ENCODE measurements around the gene BIRC5. TPM values are rescaled to one million over a fixed set of nuclear protein-coding genes. Genes with fewer than 3 reads are reported as not detected.
"Not testable (repeated sequence)": the region's sequence is repeated elsewhere in the genome, so short reads cannot be mapped to it uniquely, and the experiment has no call there.

The BIRC5 gene
- 13.6 TPM for polyA plus RNA-seq (ENCODE audit: insufficient read length)

DNA sequence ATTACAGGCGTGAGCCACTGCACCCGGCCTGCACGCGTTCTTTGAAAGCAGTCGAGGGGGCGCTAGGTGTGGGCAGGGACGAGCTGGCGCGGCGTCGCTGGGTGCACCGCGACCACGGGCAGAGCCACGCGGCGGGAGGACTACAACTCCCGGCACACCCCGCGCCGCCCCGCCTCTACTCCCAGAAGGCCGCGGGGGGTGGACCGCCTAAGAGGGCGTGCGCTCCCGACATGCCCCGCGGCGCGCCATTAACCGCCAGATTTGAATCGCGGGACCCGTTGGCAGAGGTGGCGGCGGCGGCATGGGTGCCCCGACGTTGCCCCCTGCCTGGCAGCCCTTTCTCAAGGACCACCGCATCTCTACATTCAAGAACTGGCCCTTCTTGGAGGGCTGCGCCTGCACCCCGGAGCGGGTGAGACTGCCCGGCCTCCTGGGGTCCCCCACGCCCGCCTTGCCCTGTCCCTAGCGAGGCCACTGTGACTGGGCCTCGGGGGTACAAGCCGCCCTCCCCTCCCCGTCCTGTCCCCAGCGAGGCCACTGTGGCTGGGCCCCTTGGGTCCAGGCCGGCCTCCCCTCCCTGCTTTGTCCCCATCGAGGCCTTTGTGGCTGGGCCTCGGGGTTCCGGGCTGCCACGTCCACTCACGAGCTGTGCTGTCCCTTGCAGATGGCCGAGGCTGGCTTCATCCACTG, at the start of gene BIRC5:
Gene BIRC5 (plus strand): TSS at position 238 of the 690 bp plus-strand sequence. CDS start 64 bp downstream, at position 302.
- peak; percentile 87 for DNase-seq

DNA sequence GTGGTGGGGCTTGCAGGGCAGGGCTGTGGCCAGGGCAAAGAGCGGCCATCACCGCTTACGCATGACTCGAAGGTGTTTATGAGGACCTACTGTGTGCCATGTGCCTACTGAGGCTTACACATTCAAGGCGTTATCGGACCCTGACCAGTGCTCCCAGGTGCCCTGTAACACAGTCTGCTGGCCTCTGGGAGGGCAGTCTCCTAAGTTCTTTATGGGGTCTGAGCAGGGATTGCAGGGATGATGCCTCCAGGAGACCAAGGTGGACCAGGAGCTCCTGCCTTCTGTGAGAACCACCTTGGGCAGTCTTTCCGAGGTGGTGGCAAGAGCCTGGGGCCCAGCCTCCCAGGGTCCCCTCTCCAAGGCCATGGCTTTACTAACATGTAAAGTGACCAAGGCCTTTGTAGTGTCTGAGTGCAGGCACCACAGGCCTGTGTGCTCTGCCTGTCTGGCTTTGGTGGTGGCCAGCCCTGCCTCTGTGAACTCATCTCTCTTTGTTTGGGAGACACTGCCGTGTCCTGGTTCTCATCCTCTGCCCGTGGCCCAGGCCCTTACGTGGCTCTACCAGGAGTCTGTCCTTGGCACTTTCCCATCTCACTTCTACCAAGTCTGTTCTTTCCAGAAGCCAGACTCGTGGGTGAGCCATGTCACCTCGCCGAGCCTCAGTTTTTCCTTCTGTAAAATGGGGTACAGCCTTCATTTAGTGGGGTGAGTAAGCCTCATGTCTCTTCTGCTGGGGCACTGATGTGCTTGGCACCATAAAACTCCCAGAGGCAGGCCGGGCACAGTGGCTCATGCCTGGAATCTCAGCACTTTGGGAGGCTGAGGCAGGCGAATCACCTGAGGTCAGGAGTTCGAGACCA, 49.1 kb upstream of the BIRC5 start:
- no peak for DNase-seq

DNA sequence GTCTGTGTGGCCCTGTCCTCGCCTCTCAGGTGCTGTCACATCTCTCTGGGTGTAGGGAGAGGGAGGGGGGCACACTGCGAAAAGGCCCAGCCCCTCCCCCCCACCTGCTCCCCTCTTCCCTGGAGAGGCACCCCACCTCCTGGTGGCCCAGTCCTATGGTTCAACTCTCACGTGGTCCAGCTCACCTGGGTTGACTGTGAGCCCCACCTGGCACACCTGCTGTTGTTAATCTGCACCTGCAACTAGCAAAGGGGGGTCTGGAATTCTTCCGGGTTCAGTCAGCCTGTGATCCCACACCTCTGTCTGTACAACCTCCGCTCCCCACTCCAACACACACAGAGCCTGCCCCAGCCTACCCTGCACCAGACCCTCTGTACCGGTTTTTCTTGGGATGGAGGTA, 47.6 kb upstream of the BIRC5 start:
- no peak for DNase-seq

DNA sequence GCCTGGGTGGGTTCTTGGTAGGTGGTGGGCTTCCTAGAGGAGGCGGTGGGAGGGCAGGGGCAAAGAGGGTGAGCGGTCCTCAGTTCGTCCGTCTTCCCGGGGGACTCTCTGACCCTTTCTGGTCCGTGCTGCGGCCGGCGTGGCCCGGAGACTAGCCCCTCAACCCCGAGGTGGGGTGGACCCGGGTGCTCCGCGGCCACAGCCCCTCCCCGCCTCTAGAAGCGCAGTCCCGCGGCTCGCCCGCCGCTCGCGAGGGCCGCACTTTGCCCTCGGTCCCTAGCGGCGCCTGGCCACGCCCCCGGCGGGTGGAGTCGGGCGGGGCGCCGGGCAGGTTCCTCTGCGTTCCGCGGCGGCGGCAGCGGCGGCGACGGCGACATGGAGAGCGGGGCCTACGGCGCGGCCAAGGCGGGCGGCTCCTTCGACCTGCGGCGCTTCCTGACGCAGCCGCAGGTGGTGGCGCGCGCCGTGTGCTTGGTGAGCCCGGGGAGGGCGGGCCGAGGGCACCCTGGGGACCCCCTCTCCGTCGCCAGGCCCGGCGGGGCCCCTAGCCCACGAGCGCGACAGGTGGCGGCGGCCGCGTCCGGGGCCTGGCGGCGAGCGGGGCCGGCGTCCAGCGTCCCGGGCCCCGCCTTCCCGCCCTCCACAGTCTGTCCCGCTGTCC, 45.7 kb upstream of the BIRC5 start, which contains the start of gene SYNGR2:
Gene SYNGR2 (plus strand): TSS at position 340 of the 661 bp plus-strand sequence. CDS start 36 bp downstream, at position 376.
- peak; percentile 65 for DNase-seq

DNA sequence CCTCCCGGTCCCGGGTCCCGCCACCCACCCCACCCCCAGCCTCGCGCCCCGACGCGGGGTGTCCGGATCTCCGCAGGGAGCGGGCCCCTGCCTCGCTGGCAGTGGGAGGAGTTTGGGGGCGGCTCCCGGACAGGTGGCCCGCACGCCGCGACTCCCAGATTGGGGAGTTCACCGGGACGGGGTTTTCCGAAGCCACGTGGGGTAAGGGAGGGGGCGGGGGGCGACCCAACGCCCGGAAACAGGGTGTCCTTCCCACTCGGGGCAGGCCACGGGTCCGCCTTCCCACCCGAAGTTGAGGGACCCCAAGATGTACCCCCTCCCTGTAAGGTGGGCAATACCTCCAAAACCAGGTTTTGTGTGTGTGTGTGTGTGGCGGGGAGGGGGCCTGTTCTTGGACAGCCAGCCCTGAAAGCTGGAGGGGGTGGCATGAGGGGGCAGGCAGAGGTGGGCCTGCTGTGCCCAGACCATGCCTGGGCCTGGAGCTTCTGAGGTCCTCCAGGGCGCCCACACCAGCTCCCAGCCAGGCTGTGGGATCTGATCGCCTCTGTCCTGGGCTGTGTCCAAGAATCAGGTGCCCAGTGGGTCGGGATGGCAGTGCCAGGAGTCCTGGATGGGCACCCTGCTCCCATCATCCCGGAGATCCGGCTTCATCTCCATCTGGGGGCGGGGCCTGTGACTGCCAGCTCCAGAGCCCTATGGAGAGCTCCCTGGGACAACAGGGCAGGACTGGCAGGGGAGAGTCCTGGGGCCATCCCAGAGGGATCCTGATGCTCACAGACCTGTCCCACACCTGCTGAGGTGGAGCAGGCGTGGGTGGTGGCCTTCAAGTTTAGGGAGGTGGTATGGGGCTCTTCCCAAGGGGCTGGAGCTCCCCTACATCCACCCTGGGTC, 44.9 kb upstream of the BIRC5 start:
- no peak for DNase-seq

DNA sequence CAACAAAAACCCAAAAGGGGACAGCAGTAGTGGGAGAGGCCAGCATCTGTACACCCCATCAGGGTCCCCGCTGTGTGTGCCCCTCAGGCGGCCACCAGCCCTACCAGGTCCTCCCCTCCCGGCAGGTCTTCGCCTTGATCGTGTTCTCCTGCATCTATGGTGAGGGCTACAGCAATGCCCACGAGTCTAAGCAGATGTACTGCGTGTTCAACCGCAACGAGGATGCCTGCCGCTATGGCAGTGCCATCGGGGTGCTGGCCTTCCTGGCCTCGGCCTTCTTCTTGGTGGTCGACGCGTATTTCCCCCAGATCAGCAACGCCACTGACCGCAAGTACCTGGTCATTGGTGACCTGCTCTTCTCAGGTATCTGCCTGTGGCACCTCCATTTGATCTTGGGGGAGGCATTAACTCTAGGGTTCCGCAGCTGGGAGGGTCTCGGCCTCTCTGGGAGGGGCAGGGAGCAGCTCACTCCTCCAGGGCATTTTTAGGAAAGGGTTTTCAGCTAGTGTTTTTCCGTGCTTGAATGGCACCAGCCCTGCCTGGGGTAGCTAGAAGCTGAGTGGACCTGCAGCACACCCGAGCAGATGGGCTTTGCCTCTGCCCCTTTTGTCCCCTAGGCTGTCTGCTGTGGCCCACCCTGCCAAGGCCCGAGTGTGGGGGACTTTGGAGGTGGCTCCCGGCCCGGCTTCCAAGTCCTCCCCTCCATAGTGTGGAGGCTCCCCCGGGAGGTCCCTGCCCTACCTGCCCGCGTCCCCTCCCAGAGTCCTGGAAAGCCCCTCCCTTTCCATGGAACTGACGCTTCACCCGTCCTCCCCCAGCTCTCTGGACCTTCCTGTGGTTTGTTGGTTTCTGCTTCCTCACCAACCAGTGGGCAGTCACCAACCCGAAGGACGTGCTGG, 43.1 kb upstream of the BIRC5 start:
- DNase-seq: no peak

DNA sequence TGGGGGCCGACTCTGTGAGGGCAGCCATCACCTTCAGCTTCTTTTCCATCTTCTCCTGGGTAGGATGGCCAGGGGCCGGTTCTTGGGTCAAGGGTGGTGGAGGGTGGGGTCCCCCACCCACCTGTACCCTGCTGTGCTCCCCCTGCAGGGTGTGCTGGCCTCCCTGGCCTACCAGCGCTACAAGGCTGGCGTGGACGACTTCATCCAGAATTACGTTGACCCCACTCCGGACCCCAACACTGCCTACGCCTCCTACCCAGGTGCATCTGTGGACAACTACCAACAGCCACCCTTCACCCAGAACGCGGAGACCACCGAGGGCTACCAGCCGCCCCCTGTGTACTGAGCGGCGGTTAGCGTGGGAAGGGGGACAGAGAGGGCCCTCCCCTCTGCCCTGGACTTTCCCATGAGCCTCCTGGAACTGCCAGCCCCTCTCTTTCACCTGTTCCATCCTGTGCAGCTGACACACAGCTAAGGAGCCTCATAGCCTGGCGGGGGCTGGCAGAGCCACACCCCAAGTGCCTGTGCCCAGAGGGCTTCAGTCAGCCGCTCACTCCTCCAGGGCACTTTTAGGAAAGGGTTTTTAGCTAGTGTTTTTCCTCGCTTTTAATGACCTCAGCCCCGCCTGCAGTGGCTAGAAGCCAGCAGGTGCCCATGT, 42.3 kb upstream of the BIRC5 start:
- DNase-seq: not testable (repeated sequence)

DNA sequence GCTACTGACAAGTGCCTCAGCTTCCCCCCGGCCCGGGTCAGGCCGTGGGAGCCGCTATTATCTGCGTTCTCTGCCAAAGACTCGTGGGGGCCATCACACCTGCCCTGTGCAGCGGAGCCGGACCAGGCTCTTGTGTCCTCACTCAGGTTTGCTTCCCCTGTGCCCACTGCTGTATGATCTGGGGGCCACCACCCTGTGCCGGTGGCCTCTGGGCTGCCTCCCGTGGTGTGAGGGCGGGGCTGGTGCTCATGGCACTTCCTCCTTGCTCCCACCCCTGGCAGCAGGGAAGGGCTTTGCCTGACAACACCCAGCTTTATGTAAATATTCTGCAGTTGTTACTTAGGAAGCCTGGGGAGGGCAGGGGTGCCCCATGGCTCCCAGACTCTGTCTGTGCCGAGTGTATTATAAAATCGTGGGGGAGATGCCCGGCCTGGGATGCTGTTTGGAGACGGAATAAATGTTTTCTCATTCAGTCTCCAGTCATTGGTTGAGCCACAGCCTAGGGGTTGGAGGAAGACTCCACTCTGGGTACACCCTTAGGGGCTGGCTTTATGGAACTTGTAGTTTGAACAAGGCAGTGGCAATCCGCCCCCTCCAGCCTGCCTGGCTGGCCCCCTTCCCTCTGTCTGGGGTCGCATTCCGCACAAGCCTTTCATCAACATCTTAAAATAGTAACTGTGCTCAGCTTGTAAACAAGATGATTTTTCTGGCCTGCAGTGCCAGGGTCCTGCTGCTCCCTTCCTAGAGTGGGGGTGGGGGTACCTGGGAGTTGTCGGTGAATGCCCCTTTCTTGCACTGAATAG, 41.6 kb upstream of the BIRC5 start:
- no peak for DNase-seq

DNA sequence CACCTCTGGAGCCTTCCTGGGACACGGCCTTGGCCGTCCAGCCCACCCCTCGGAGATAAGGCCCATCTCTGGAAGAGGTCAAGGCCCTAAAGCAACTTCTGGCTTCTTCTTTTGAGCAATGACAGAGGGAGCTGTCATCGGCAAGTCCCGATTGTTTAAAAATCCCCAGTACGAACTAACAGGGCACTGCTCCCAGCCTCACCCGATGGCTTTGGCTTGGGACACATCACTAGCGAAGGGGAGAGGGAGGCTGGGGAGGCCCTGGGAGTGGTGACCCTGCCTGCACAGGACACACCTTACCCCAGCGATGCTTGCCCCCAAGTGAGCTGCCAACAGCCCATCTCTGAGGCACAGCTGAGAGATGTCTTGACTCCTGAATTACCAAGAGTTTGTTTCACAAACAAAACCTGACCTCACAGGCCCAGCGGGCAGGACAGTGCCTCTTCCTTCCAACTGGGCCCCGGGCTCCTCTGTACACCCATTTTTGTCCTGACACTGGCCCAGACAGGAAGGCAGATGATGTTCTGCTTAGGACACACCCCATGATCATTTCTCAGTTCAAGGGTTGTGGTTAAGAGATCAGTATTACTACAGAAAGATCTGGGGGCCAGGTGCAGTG, 40.8 kb upstream of the BIRC5 start:
- DNase-seq: no peak

DNA sequence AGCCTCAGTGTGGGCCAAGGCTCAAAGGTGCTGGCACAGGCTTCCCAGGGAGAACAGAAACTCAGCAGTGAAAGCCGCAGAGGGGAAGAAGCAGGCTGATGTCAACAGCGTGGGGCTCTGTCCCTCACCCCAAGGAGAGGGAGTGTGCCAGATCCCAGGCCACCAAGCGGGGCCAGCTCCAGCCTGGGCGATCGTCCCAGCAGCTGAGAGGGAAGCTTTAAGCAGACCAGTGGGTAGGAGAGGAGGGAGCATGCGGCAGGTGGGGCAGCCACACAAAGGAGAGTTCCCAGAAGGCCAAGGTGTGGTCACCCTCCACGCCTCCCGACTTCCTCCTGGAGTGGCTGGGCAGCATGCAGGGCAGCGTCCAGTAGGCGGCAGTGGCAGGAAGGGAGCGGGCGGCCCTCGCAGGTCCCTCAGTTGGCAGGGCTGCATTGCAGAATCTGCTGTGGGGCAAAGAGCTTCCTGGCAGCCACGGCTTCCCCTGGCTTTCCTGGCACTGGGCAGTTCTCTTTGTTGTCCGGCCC, 39.6 kb upstream of the BIRC5 start:
- no peak for DNase-seq

DNA sequence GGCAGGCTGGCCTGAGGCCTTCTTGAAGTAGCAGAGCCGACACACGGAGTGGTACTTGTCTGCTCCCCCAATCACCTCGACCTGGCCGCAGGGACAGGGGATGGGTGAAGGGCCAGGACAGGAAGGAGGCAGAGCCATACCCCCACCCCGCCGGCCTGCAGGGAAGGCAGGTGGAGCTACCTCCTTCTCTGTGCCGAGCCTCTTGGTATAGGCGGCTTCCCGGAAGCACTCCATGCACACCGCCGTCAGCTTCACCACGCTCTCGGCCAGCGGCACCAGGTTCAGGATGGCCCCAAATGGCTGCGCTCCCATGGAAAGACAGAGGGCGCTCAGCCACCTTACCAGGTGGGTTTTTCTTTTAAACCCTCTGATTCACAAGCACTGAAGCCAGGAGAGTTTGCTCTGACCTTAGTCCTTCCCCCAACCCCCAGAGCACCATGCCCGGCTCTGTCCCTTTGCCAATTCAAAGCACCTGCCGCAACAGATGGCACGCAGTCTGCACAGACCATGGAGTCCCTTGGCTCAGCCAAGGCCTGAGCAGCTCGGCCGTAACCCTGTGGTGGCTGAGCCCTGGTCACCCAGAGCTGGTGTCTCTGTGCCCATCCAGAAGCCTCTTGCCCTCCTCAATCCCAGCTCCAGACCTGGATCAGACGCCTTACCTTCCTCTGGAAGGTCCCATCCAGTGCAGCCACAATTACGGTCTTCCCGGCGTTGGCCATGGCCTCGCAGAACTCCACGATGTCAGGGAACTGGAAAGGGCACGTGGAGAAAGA, 39.0 kb upstream of the BIRC5 start:
- no peak for DNase-seq

DNA sequence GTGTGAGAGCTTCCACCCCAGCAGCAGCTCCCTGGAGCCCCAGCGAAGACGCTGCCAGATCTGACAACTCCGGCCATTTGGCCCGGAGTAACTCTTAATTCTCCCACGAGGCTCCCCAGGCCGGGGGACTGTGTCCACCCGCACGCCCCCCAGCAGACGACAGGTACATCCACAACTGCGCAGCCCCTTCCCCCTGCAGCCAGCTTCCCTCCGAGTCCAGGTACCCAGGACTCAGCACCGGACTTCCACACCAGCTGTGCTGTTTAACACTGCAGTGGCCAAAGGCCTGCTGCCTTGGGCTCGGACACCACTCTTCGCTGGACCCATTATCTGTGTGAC, 38.4 kb upstream of the BIRC5 start:
- no peak for DNase-seq

DNA sequence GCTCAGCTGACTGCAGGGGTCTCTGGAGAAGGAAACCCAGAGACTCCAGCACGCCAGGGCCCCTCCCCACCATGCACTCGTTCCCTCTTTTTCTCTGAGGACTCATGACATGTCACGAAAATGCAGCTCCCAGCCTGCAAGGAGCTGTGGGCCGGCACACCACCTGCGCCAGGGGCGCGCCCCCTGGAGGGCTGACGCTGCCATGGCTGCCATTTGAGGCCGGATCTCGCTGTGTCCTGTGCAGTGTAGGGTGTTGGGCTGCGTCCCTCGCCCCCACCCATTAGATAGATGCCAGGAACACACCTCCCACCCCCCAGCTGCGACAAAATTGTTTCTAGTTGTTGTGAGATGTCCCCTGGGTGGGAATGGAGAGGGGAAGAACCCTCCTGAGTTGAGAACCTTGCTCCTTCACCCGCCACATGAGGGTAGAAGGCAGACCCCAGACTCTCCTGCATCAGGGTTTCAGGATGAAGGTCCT, 37.5 kb upstream of the BIRC5 start:
- peak; percentile 58 for DNase-seq

DNA sequence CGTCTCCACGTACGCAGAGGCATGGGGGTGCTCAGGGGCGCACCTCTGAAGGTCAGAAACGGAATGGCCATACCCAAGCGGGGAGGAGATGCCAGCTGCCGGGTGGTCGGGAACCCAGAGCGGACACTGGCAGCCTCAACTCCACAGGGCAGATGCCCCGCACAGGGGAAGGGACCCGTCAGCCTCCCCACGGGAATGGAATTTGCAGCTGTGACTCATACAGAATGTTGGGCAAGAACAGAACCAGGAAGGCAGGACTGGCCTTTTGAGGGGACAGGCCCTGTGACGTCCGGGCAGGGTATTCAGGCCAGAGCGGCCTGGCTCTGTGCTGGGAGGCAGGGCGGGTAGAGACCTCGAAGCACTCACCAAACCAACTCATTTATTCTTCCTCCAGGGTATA, 34.7 kb upstream of the BIRC5 start:
- DNase-seq: no peak

DNA sequence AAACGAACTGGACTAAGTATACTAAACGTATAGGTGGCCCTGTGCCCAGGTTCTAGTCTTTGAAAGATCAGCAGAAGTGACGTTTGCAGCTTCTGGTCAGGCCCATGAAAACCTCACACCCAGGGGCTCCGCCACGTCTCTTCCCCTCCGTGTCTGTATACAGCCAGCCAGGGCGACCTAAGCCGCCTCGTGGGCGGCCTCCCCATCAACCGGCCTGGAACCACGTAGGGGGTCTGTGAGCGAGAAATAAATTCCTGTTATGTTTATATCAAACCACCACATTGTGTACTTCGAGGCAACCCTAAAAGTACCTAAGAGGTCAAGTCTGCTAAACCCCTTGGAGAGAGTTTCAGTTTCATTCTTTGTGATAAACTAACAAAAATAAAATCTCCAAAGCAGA, 34.0 kb upstream of the BIRC5 start:
- DNase-seq: no peak

DNA sequence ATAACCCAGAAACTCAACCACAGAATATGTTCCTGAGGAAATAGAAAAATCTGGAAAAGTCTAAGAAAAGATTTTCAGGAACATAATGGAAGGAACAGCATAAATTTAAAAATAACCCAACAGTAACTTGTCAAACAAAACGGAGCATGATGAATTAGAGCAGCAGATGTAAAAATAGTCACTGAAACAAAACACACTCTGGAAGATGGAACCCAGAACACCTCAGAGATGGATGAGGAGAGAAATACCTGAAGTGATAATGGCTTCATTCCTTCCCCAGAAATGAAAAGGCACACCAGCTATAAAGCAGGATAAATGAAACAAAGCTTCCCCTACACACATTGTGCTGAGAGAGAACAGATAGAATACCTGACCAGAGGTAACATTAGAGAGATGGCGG, 33.5 kb upstream of the BIRC5 start:
- no peak for DNase-seq

DNA sequence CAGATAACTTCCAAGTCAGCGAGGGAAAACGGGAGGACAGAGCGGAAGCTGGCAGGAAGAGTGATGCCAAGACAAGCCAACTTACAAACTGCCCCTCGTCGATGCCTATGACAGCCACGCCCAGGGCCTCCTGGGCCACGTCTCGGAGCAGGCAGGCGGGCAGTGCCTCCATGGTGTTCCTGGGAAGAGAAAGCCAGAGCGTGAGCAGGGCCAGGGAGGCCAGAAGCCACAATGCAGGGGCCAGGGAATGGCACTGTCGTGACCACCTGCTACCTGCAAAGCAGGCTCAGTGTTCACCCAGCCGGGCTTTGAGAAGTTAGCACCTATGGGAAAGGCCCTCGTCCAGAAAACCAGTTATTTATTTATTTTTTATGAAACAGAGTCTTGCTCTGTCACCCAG, 31.5 kb upstream of the BIRC5 start:
- no peak for DNase-seq

DNA sequence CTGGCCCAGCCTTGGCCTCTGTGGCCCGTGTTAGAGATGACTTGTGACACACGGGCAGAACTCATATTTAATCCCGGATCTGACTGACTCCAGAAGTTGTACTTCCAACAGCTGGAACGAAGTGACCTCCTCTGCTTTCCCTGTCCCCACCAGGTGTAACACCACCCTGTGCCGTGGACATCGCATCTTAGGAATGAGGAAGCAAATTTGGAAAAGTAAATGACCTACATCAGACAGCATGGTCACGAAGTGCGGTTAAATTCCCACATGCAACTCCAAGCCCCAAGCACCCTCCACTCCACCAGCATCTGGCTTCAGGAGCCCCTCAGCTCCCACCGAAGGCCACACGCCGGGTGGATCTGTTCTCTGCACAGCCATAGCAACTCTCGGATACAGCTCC, 30.1 kb upstream of the BIRC5 start:
- DNase-seq: no peak
